GM12891 (cell line): ENCODE measurements around the gene OLFML3.

ENCODE experiments used
- PAX5 ChIP-seq: IDR thresholded peaks from 2 replicates; pipeline ENCODE4 v1.6.1; 2011; ENCODE audit warnings: low read length, moderate library complexity, mild to moderate bottlenecking; ENCODE audit not compliant: insufficient read depth, severe bottlenecking
- POLR2A ChIP-seq: IDR thresholded peaks from 2 replicates; pipeline ENCODE4 v1.6.1; 2011; ENCODE audit warnings: low read depth, low read length, control low read depth
- POLR2AphosphoS5 ChIP-seq: IDR thresholded peaks from 2 replicates; pipeline ENCODE4 v1.6.1; 2011; ENCODE audit warnings: low read depth, low read length, control low read depth
- POU2F2 ChIP-seq: IDR thresholded peaks from 2 replicates; pipeline ENCODE4 v1.6.1; 2011; ENCODE audit warnings: low read depth, mild to moderate bottlenecking, control low read depth, low read length, moderate library complexity
- TAF1 ChIP-seq: IDR thresholded peaks from 2 replicates; pipeline ENCODE4 v1.6.1; 2011; ENCODE audit warnings: low read depth, low read length, control low read depth

GRCh38 chr1:113999799-114000198, 20.5 kb downstream of the OLFML3 start:
- TF ChIP-seq POLR2A (no peak), POLR2AphosphoS5 (no peak), POU2F2 (no peak), TAF1 (no peak), PAX5 (no peak)
